Liver (tissue), 9 donors: ENCODE results near the gene INPP5F. TPM values are rescaled to one million over a fixed set of nuclear protein-coding genes. Genes with fewer than 3 reads are reported as not detected.

Experiments used
- DNase-seq: peaks from one replicate; pipeline ENCODE4 v3.0.0-alpha.2; 2017; ENCODE audit warnings: low spot score
- H3K27ac ChIP-seq, 2 donors: one replicate each; pipeline ENCODE4 v1.7.0; 2013; ENCODE audit warnings: inconsistent platforms in 2 of 2, low read length in 2 of 2, control low read depth in 1 of 2, low read depth in 1 of 2, mild to moderate bottlenecking in 1 of 2
- H3K27me3 ChIP-seq, 4 donors: one replicate each; pipeline versions ENCODE4 v1.6.1 to v1.7.0; 2013; ENCODE audit warnings: low read length in 3 of 4, inconsistent platforms in 1 of 4, mild to moderate bottlenecking in 1 of 4, moderate library complexity in 1 of 4; ENCODE audit not compliant: control insufficient read depth in 4 of 4, insufficient read depth in 4 of 4
- H3K36me3 ChIP-seq, 4 donors: one replicate each; pipeline versions ENCODE4 v1.6.1 to v1.7.0; 2013; ENCODE audit warnings: low read length in 3 of 4, mild to moderate bottlenecking in 3 of 4, low read depth in 1 of 4, moderate library complexity in 1 of 4; ENCODE audit not compliant: control insufficient read depth in 4 of 4, insufficient read depth in 3 of 4
- H3K4me1 ChIP-seq, 4 donors: one replicate each; pipeline versions ENCODE4 v1.6.1 to v1.7.0; 2013; ENCODE audit warnings: low read length in 3 of 4, mild to moderate bottlenecking in 3 of 4, moderate library complexity in 1 of 4; ENCODE audit not compliant: control insufficient read depth in 4 of 4, insufficient read depth in 4 of 4
- H3K4me3 ChIP-seq, 3 donors: one replicate each; pipeline versions ENCODE4 v1.6.1 to v1.7.0; 2013; ENCODE audit warnings: low read length in 3 of 3, control low read depth in 1 of 3, low read depth in 1 of 3, mild to moderate bottlenecking in 1 of 3
- H3K9ac ChIP-seq, 2 donors: one replicate each; pipeline ENCODE4 v1.7.0; 2013; ENCODE audit warnings: low read length in 2 of 2, mild to moderate bottlenecking in 2 of 2, moderate library complexity in 2 of 2, control low read depth in 1 of 2, low read depth in 1 of 2
- H3K9me3 ChIP-seq, 4 donors: one replicate each; pipeline versions ENCODE4 v1.6.1 to v1.7.0; 2013; ENCODE audit warnings: low read length in 3 of 4; ENCODE audit not compliant: control insufficient read depth in 4 of 4
- EGR1 ChIP-seq, 2 donors: IDR thresholded peaks; 2 replicates each; pipeline ENCODE4 v1.6.1; 2016 to 2018; ENCODE audit warnings: antibody characterized with exemption in 2 of 2, low read depth in 2 of 2
- FOXA1 ChIP-seq: IDR thresholded peaks from 2 replicates; pipeline ENCODE4 v1.6.1; 2016; ENCODE audit warnings: antibody characterized with exemption
- FOXA2 ChIP-seq: IDR thresholded peaks from 2 replicates; pipeline ENCODE4 v1.6.1; 2016; ENCODE audit warnings: antibody characterized with exemption
- HNF4A ChIP-seq, 2 donors: conservative IDR thresholded peaks; 2 replicates each; pipeline ENCODE4 v1.6.1; 2016; ENCODE audit warnings: antibody characterized with exemption in 2 of 2, mild to moderate bottlenecking in 2 of 2
- HNF4G ChIP-seq: IDR thresholded peaks from 2 replicates; pipeline ENCODE4 v1.6.1; 2016; ENCODE audit warnings: antibody characterized with exemption
- JUND ChIP-seq, 2 donors: IDR thresholded peaks; 2 replicates each; pipeline ENCODE4 v1.6.1; 2016; ENCODE audit warnings: antibody characterized with exemption in 2 of 2
- NR2F2 ChIP-seq: IDR thresholded peaks from 2 replicates; pipeline ENCODE4 v1.6.1; 2016; ENCODE audit warnings: antibody characterized with exemption
- RAD21 ChIP-seq, 2 donors: IDR thresholded peaks; 2 replicates each; pipeline ENCODE4 v1.6.1; 2016; ENCODE audit warnings: antibody characterized with exemption in 2 of 2, mild to moderate bottlenecking in 2 of 2
- RXRA ChIP-seq, 2 donors: IDR thresholded peaks; 2 replicates each; pipeline ENCODE4 v1.6.1; 2017 to 2018; ENCODE audit warnings: antibody characterized with exemption in 2 of 2, mild to moderate bottlenecking in 1 of 2
- SP1 ChIP-seq: IDR thresholded peaks from 2 replicates; pipeline ENCODE4 v1.6.1; 2018; ENCODE audit warnings: antibody characterized with exemption, mild to moderate bottlenecking
- TAF1 ChIP-seq: conservative IDR thresholded peaks from 2 replicates; pipeline ENCODE4 v1.6.1; 2016; ENCODE audit warnings: antibody characterized with exemption, mild to moderate bottlenecking
- YY1 ChIP-seq: IDR thresholded peaks from 2 replicates; pipeline ENCODE4 v1.6.1; 2016; ENCODE audit warnings: antibody characterized with exemption, mild to moderate bottlenecking
- WGBS: extraction: QIAGEN DNeasy Blood & Tissue Kit; methylation state at CpG from one replicate; pipeline ENCODE4 v1.1.7; 2013; 5-methylcytosine and 5-hydroxymethylcytosine counted together
- polyA plus RNA-seq, 2 donors: library from polyadenylated mRNA; stranded (reverse) in 1 of 2; unstranded in 1 of 2; fragments of 200-250 nt in 1 of 2; fragments of >200 nt in 1 of 2; fragmentation: Nextera tagmentation in 1 of 2; extraction: Ambion mirVana in 1 of 2; gene quantifications; one replicate each; pipeline versions ENCODE4 v1.2.1 to v1.2.3, GENCODE V29; 2013 to 2015
- total RNA-seq, 2 donors: library from RNA; depleted of rRNA; stranded (reverse); fragments of >200 nt; gene quantifications; one replicate each; pipeline ENCODE4 v1.2.3, GENCODE V29; 2014
- TF ChIP-seq, protein P1 (sequence below): fragments of 150-350 bp; IDR thresholded peaks from 2 replicates; pipeline ENCODE4 v1.5.1; 2017; ENCODE audit warnings: improper control_type of control experiment, low read depth, low read length; ENCODE audit not compliant: missing input control
- TF ChIP-seq, protein P2 (sequence below): IDR thresholded peaks from 2 replicates; pipeline ENCODE4 v1.6.1; 2016; ENCODE audit warnings: antibody characterized with exemption, mild to moderate bottlenecking
- TF ChIP-seq, protein P3 (sequence below): IDR thresholded peaks from 2 replicates; pipeline ENCODE4 v1.6.1; 2016; ENCODE audit warnings: antibody characterized with exemption
- TF ChIP-seq, protein P4 (sequence below): IDR thresholded peaks from 2 replicates; pipeline ENCODE4 v1.6.1; 2016; ENCODE audit warnings: antibody characterized with exemption
- donor health status: healthy.
- donor health status: healthy.
- donor health status: healthy.
- donor health status: healthy.
- donor health status: healthy.

INPP5F gene
- total and polyA plus RNA-seq, 4 donors, result 1.1 to 8.1 (median 2.1) TPM

DNA sequence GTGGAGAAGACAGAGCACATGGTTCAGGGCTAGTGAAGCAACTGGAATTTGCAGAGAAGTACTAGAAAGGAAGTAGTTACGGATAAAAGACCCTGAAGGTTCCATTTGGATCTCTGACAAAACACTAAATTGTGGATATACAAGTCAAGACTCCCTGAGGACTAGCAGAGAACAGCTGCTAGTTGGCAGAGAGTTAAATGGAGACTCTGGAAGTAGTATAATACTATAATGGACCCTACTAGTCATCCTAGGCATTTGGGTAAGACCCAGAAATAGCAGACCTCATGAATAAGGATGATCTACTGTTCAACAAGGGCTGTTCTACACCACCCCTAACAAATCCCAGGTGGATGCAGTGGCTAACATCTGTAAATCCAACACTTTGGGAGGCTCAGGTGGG, 127.7 kb downstream of the INPP5F start:
- H3K27me3 ChIP-seq, result no peaks in the 10 kb centered on the region
- no peak overlapping the region for H3K27ac ChIP-seq
- TF ChIP-seq RAD21 (IDR thresholded peaks at IDR 0.05), result no peak
- TF ChIP-seq NR2F2, result no peak
- TF ChIP-seq, protein P1, sequence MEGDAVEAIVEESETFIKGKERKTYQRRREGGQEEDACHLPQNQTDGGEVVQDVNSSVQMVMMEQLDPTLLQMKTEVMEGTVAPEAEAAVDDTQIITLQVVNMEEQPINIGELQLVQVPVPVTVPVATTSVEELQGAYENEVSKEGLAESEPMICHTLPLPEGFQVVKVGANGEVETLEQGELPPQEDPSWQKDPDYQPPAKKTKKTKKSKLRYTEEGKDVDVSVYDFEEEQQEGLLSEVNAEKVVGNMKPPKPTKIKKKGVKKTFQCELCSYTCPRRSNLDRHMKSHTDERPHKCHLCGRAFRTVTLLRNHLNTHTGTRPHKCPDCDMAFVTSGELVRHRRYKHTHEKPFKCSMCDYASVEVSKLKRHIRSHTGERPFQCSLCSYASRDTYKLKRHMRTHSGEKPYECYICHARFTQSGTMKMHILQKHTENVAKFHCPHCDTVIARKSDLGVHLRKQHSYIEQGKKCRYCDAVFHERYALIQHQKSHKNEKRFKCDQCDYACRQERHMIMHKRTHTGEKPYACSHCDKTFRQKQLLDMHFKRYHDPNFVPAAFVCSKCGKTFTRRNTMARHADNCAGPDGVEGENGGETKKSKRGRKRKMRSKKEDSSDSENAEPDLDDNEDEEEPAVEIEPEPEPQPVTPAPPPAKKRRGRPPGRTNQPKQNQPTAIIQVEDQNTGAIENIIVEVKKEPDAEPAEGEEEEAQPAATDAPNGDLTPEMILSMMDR, result no peak
- TF ChIP-seq TAF1, result no peak
- TF ChIP-seq, protein P2, sequence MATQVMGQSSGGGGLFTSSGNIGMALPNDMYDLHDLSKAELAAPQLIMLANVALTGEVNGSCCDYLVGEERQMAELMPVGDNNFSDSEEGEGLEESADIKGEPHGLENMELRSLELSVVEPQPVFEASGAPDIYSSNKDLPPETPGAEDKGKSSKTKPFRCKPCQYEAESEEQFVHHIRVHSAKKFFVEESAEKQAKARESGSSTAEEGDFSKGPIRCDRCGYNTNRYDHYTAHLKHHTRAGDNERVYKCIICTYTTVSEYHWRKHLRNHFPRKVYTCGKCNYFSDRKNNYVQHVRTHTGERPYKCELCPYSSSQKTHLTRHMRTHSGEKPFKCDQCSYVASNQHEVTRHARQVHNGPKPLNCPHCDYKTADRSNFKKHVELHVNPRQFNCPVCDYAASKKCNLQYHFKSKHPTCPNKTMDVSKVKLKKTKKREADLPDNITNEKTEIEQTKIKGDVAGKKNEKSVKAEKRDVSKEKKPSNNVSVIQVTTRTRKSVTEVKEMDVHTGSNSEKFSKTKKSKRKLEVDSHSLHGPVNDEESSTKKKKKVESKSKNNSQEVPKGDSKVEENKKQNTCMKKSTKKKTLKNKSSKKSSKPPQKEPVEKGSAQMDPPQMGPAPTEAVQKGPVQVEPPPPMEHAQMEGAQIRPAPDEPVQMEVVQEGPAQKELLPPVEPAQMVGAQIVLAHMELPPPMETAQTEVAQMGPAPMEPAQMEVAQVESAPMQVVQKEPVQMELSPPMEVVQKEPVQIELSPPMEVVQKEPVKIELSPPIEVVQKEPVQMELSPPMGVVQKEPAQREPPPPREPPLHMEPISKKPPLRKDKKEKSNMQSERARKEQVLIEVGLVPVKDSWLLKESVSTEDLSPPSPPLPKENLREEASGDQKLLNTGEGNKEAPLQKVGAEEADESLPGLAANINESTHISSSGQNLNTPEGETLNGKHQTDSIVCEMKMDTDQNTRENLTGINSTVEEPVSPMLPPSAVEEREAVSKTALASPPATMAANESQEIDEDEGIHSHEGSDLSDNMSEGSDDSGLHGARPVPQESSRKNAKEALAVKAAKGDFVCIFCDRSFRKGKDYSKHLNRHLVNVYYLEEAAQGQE, result no peak
- no peak for TF ChIP-seq JUND (IDR thresholded peaks at IDR 0.05)
- TF ChIP-seq HNF4G, result no peak
- no peak for TF ChIP-seq YY1
- TF ChIP-seq, protein P3, sequence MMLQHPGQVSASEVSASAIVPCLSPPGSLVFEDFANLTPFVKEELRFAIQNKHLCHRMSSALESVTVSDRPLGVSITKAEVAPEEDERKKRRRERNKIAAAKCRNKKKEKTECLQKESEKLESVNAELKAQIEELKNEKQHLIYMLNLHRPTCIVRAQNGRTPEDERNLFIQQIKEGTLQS, result no peak
- TF ChIP-seq RXRA (IDR thresholded peaks at IDR 0.05), result no peak
- 97% methylated on average over 1 of the region's 1 CpG for WGBS
- no peaks in the 10 kb centered on the region for H3K9me3 ChIP-seq
- peaks cover 0 to 11% (median 2%) of the 10 kb centered on the region in 4 donors for H3K4me1 ChIP-seq
- no peak overlapping the region for H3K4me3 ChIP-seq
- peaks cover 10 to 34% (median 27%) of the 10 kb centered on the region in 4 donors for H3K36me3 ChIP-seq
- no peak overlapping the region for H3K9ac ChIP-seq
- no peak for DNase-seq

DNA sequence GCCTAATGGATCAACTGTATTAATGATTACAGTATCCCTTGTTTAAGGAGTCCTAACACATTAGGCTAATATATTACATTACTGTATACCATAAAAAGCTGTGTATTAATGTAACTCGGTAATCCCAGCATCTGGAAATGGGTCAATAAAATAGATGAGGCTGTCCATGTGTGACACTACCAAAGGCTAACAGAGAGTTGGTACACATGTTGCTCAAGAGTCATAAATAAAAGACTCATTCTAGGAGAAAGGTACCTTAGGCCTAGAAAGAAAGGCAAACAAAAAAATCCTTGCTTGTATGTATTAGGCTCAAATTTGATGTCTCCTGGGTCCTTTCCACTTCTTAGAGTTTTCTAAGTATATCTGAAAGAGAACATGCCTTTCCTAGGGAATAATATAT, 132.2 kb downstream of the INPP5F start:
- H3K36me3 ChIP-seq, result peaks cover 2 to 18% (median 12%) of the 10 kb centered on the region in 4 donors
- 26% methylated on average over 1 of the region's 1 CpG for WGBS
- no peak for DNase-seq

More for the DNA sequence above, 132.2 kb downstream of the INPP5F start:
- Histone ChIP-seq H3K4me3 (no peak overlapping the region), H3K9ac (no peak overlapping the region), H3K4me1 (peaks cover 0 to 9% (median 0%) of the 10 kb centered on the region in 4 donors), H3K9me3 (no peaks in the 10 kb centered on the region), H3K27ac (no peak overlapping the region), H3K27me3 (no peaks in the 10 kb centered on the region)
- TF ChIP-seq RXRA (IDR thresholded peaks at IDR 0.05) (no peak), SP1 (peak; percentile 16), EGR1 (IDR thresholded peaks at IDR 0.05; ENCODE audit: low read depth in 2 of 2) (no peak), NR2F2 (no peak), FOXA2 (no peak), HNF4A (conservative IDR thresholded peaks at IDR 0.05) (peak in 1 of 2 donors; percentile 7), HNF4G (no peak), YY1 (no peak), FOXA1 (no peak), TAF1 (no peak), RAD21 (IDR thresholded peaks at IDR 0.05) (peak in 1 of 2 donors; percentile 12)
- TF ChIP-seq, protein P4, sequence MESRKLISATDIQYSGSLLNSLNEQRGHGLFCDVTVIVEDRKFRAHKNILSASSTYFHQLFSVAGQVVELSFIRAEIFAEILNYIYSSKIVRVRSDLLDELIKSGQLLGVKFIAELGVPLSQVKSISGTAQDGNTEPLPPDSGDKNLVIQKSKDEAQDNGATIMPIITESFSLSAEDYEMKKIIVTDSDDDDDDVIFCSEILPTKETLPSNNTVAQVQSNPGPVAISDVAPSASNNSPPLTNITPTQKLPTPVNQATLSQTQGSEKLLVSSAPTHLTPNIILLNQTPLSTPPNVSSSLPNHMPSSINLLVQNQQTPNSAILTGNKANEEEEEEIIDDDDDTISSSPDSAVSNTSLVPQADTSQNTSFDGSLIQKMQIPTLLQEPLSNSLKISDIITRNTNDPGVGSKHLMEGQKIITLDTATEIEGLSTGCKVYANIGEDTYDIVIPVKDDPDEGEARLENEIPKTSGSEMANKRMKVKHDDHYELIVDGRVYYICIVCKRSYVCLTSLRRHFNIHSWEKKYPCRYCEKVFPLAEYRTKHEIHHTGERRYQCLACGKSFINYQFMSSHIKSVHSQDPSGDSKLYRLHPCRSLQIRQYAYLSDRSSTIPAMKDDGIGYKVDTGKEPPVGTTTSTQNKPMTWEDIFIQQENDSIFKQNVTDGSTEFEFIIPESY, result no peak
- TF ChIP-seq, protein P3, result no peak
- TF ChIP-seq, protein P1, result no peak
- TF ChIP-seq, protein P2, result no peak
